Measurements from ENCODE around the gene ITGB1BP1. TPM values are rescaled to one million over a fixed set of nuclear protein-coding genes. Genes with fewer than 3 reads are reported as not detected.

The ITGB1BP1 gene
- total and polyA plus RNA-seq, 2 of the 13 experiments (the other 11 are each of a cell fraction or from before 2014, with no cell fraction given) = 106 to 108 TPM

GRCh38 chr2:9423100-9423921 lies at the start of gene ITGB1BP1, which contains the start of gene CPSF3 (continued):
- TF ChIP-seq, protein P1, sequence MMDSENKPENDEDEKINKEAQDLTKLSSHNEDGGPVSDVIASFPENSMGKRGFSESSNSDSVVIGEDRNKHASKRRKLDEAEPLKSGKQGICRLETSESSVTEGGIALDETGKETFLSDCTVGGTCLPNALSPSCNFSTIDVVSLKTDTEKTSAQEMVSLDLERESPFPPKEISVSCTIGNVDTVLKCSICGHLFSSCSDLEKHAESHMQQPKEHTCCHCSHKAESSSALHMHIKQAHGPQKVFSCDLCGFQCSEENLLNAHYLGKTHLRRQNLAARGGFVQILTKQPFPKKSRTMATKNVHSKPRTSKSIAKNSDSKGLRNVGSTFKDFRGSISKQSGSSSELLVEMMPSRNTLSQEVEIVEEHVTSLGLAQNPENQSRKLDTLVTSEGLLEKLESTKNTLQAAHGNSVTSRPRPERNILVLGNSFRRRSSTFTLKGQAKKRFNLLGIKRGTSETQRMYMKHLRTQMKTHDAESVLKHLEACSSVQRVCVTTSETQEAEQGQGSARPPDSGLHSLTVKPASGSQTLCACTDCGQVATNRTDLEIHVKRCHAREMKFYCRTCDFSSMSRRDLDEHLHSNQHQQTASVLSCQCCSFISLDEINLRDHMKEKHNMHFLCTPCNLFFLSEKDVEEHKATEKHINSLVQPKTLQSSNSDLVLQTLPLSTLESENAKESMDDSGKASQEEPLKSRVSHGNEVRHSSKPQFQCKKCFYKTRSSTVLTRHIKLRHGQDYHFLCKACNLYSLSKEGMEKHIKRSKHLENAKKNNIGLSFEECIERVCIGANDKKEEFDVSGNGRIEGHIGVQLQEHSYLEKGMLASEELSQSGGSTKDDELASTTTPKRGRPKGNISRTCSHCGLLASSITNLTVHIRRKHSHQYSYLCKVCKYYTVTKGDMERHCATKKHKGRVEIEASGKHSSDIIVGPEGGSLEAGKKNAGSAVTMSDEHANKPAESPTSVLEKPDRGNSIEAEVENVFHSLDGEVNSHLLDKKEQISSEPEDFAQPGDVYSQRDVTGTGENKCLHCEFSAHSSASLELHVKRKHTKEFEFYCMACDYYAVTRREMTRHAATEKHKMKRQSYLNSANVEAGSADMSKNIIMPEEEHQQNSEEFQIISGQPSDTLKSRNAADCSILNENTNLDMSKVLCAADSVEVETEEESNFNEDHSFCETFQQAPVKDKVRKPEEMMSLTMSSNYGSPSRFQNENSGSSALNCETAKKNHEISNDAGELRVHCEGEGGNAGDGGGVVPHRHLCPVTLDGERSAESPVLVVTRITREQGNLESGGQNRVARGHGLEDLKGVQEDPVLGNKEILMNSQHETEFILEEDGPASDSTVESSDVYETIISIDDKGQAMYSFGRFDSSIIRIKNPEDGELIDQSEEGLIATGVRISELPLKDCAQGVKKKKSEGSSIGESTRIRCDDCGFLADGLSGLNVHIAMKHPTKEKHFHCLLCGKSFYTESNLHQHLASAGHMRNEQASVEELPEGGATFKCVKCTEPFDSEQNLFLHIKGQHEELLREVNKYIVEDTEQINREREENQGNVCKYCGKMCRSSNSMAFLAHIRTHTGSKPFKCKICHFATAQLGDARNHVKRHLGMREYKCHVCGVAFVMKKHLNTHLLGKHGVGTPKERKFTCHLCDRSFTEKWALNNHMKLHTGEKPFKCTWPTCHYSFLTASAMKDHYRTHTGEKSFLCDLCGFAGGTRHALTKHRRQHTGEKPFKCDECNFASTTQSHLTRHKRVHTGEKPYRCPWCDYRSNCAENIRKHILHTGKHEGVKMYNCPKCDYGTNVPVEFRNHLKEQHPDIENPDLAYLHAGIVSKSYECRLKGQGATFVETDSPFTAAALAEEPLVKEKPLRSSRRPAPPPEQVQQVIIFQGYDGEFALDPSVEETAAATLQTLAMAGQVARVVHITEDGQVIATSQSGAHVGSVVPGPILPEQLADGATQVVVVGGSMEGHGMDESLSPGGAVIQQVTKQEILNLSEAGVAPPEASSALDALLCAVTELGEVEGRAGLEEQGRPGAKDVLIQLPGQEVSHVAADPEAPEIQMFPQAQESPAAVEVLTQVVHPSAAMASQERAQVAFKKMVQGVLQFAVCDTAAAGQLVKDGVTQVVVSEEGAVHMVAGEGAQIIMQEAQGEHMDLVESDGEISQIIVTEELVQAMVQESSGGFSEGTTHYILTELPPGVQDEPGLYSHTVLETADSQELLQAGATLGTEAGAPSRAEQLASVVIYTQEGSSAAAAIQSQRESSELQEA (CRISPR knock-in tag; IDR thresholded peaks at IDR 0.05; ENCODE audit: not compliant biosample characterization) = peak; percentile 22
- peak; percentile 68 for TF ChIP-seq ZBTB4 (CRISPR knock-in tag; IDR thresholded peaks at IDR 0.05; ENCODE audit: borderline replicate concordance)
- no peak for TF ChIP-seq ZFP37 (CRISPR knock-in tag; IDR thresholded peaks at IDR 0.05; ENCODE audit: borderline replicate concordance)
- TF ChIP-seq, protein P2, sequence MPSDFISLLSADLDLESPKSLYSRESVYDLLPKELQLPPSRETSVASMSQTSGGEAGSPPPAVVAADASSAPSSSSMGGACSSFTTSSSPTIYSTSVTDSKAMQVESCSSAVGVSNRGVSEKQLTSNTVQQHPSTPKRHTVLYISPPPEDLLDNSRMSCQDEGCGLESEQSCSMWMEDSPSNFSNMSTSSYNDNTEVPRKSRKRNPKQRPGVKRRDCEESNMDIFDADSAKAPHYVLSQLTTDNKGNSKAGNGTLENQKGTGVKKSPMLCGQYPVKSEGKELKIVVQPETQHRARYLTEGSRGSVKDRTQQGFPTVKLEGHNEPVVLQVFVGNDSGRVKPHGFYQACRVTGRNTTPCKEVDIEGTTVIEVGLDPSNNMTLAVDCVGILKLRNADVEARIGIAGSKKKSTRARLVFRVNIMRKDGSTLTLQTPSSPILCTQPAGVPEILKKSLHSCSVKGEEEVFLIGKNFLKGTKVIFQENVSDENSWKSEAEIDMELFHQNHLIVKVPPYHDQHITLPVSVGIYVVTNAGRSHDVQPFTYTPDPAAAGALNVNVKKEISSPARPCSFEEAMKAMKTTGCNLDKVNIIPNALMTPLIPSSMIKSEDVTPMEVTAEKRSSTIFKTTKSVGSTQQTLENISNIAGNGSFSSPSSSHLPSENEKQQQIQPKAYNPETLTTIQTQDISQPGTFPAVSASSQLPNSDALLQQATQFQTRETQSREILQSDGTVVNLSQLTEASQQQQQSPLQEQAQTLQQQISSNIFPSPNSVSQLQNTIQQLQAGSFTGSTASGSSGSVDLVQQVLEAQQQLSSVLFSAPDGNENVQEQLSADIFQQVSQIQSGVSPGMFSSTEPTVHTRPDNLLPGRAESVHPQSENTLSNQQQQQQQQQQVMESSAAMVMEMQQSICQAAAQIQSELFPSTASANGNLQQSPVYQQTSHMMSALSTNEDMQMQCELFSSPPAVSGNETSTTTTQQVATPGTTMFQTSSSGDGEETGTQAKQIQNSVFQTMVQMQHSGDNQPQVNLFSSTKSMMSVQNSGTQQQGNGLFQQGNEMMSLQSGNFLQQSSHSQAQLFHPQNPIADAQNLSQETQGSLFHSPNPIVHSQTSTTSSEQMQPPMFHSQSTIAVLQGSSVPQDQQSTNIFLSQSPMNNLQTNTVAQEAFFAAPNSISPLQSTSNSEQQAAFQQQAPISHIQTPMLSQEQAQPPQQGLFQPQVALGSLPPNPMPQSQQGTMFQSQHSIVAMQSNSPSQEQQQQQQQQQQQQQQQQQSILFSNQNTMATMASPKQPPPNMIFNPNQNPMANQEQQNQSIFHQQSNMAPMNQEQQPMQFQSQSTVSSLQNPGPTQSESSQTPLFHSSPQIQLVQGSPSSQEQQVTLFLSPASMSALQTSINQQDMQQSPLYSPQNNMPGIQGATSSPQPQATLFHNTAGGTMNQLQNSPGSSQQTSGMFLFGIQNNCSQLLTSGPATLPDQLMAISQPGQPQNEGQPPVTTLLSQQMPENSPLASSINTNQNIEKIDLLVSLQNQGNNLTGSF (CRISPR knock-in tag; IDR thresholded peaks at IDR 0.05) = peak; percentile 94
- TF ChIP-seq, protein P3, sequence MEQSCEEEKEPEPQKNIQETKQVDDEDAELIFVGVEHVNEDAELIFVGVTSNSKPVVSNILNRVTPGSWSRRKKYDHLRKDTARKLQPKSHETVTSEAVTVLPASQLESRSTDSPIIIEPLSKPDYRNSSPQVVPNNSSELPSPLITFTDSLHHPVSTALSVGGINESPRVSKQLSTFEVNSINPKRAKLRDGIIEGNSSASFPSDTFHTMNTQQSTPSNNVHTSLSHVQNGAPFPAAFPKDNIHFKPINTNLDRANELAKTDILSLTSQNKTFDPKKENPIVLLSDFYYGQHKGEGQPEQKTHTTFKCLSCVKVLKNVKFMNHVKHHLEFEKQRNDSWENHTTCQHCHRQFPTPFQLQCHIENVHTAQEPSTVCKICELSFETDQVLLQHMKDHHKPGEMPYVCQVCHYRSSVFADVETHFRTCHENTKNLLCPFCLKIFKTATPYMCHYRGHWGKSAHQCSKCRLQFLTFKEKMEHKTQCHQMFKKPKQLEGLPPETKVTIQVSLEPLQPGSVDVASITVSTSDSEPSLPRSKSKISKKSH (CRISPR knock-in tag; IDR thresholded peaks at IDR 0.05; ENCODE audit: borderline replicate concordance) = no peak; the same call in 1 of the 2 replicates
- TF ChIP-seq ZFX (CRISPR knock-in tag; IDR thresholded peaks at IDR 0.05; ENCODE audit: low read depth) = peak; percentile 96
- peak; percentile 81 for TF ChIP-seq YY1 (IDR thresholded peaks at IDR 0.05; ENCODE audit: insufficient read depth, insufficient replicate concordance, low read depth, low read length)
- TF ChIP-seq NR3C1 (CRISPR knock-in tag; IDR thresholded peaks at IDR 0.05) = no peak

All from HepG2 (cell line).